ENCODE measurements around the gene B3GNT5.

DNA sequence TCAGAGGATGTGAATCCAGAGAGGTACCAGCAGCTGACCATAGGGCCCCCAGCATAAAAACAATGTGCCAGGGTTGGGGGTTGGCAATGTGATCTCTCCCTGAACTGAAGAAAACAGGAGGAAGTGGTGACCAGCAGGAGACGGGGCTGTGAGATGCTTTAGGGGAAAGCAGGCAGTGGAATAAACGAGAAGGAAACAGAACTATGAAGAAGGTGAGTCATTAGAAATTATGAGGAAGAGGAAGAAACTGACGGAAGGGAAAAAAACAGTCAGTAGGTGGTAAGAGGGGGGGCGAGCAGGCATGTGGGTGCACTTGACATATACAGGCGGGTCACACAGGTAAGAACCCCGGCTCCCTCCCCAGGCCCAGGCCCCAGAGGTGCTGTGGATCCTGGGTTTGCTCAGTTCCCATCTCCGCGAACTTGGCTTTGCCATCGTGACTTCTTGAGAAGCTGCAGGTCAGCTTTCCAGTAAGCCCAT is 42.2 kb upstream of the B3GNT5 start:
- no peak for TF ChIP-seq POLR2AphosphoS5 (IDR thresholded peaks at IDR 0.05; ENCODE audit: low read depth, low read length)
- TF ChIP-seq, protein P1, sequence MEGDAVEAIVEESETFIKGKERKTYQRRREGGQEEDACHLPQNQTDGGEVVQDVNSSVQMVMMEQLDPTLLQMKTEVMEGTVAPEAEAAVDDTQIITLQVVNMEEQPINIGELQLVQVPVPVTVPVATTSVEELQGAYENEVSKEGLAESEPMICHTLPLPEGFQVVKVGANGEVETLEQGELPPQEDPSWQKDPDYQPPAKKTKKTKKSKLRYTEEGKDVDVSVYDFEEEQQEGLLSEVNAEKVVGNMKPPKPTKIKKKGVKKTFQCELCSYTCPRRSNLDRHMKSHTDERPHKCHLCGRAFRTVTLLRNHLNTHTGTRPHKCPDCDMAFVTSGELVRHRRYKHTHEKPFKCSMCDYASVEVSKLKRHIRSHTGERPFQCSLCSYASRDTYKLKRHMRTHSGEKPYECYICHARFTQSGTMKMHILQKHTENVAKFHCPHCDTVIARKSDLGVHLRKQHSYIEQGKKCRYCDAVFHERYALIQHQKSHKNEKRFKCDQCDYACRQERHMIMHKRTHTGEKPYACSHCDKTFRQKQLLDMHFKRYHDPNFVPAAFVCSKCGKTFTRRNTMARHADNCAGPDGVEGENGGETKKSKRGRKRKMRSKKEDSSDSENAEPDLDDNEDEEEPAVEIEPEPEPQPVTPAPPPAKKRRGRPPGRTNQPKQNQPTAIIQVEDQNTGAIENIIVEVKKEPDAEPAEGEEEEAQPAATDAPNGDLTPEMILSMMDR (IDR thresholded peaks at IDR 0.05): no peak
- TF ChIP-seq, protein P2, sequence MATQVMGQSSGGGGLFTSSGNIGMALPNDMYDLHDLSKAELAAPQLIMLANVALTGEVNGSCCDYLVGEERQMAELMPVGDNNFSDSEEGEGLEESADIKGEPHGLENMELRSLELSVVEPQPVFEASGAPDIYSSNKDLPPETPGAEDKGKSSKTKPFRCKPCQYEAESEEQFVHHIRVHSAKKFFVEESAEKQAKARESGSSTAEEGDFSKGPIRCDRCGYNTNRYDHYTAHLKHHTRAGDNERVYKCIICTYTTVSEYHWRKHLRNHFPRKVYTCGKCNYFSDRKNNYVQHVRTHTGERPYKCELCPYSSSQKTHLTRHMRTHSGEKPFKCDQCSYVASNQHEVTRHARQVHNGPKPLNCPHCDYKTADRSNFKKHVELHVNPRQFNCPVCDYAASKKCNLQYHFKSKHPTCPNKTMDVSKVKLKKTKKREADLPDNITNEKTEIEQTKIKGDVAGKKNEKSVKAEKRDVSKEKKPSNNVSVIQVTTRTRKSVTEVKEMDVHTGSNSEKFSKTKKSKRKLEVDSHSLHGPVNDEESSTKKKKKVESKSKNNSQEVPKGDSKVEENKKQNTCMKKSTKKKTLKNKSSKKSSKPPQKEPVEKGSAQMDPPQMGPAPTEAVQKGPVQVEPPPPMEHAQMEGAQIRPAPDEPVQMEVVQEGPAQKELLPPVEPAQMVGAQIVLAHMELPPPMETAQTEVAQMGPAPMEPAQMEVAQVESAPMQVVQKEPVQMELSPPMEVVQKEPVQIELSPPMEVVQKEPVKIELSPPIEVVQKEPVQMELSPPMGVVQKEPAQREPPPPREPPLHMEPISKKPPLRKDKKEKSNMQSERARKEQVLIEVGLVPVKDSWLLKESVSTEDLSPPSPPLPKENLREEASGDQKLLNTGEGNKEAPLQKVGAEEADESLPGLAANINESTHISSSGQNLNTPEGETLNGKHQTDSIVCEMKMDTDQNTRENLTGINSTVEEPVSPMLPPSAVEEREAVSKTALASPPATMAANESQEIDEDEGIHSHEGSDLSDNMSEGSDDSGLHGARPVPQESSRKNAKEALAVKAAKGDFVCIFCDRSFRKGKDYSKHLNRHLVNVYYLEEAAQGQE (IDR thresholded peaks at IDR 0.05; ENCODE audit: insufficient read depth in 1 of 2, low read depth in 2 of 2, low read length in 1 of 2): no peak

Data from Panc1 (cell line).